Heart left ventricle (tissue), 13 donors: Measurements from ENCODE around the gene AFF3.

Source experiments
- POLR2A ChIP-seq, 2 donors: fragments of 450-650 bp; IDR thresholded peaks; one replicate each; pipeline ENCODE4 v1.6.1; 2017; ENCODE audit warnings: antibody characterized with exemption in 2 of 2, mild to moderate bottlenecking in 2 of 2, moderate library complexity in 2 of 2
- TF ChIP-seq, protein P1 (sequence below), 12 donors: fragments of 200-600 bp; sonication (generic) in 4 of 12; IDR thresholded peaks; one replicate each; pipeline versions ENCODE4 v1.5.0 to v1.8.0; 2018 to 2022; ENCODE audit warnings: antibody characterized with exemption in 12 of 12, mild to moderate bottlenecking in 5 of 12
- donor health status: ischemic (EF 13 %, LVEDD 7.1; RV severe dilation, severe dysfunction).
- donor health status: DM: no; HTN: yes; CAD: no.
- donor health status: DM: no; HTN: no; CAD: no.
- donor health status: ischemic (EF 25% LVEDD 6.9; RV normal size, moderate dysfunction).
- donor health status: ischemic (EF 25% LVEDD 5.7; RV mildly dilated, moderate dysfunction).
- donor health status: ischemic (EF 35%, LVEDD 5.7; RV mildly dilated, moderate dysfunction).
- donor health status: nonischemic (EF 11% LVEDD 7.7; RV severe dilation, severe dysfunction).
- donor health status: DM: yes; HTN: yes; CAD: no.
- donor health status: PGD.
- donor health status: ischemic (EF 29% LVEDD 5.4; RV normal size, mild dysfunction).
- donor health status: nonischemic (EF 23%, LVEDD 6.1; RV moderate dilation, normal function).

DNA sequence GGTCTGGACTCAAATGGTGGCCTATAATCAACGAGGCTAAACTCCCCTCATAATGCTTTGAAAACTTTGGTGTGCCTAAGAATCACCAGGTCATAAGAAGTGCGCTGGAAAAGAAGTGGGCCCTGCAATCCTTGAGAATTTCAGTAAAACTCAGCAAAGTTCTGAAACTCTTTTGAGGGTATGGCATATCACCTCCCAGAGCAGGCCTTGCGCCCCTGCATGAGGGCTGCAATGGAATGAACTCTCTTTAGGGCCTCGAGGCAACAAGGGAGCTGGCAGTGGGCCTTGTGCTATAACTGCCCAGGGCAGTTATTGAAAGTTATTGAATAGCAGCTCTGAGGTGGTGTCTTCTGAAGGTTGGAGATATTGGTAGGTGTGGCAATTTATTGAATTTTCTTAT is 34.5 kb upstream of the AFF3 start:
- TF ChIP-seq, protein P1, sequence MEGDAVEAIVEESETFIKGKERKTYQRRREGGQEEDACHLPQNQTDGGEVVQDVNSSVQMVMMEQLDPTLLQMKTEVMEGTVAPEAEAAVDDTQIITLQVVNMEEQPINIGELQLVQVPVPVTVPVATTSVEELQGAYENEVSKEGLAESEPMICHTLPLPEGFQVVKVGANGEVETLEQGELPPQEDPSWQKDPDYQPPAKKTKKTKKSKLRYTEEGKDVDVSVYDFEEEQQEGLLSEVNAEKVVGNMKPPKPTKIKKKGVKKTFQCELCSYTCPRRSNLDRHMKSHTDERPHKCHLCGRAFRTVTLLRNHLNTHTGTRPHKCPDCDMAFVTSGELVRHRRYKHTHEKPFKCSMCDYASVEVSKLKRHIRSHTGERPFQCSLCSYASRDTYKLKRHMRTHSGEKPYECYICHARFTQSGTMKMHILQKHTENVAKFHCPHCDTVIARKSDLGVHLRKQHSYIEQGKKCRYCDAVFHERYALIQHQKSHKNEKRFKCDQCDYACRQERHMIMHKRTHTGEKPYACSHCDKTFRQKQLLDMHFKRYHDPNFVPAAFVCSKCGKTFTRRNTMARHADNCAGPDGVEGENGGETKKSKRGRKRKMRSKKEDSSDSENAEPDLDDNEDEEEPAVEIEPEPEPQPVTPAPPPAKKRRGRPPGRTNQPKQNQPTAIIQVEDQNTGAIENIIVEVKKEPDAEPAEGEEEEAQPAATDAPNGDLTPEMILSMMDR (IDR thresholded peaks at IDR 0.05) = no peak
- no peak for TF ChIP-seq POLR2A (IDR thresholded peaks at IDR 0.05)
